HepG2 (cell line): ENCODE measurements around the gene TTC6. TPM values are rescaled to one million over a fixed set of nuclear protein-coding genes. Genes with fewer than 3 reads are reported as not detected.

Source experiments
- ASH2L ChIP-seq: fragments of 300-600, 200-600 bp; sonication (generic); IDR thresholded peaks from 2 replicates; pipeline ENCODE4 v1.7.0; 2017; ENCODE audit warnings: low read depth, mild to moderate bottlenecking, moderate library complexity, mixed read lengths, low read length; ENCODE audit not compliant: insufficient read length
- CCDC6 ChIP-seq: sonication (generic); formaldehyde crosslinking; IDR thresholded peaks from 2 replicates; pipeline ENCODE4 v1.8.1; 2022; ENCODE audit warnings: mild to moderate bottlenecking, missing genetic modification reagents, moderate library complexity
- DNMT3B ChIP-seq: conservative IDR thresholded peaks from 2 replicates; pipeline ENCODE4 v1.6.1; 2016; ENCODE audit warnings: missing biosample characterization, control low read depth
- JDP2 ChIP-seq: sonication (generic); formaldehyde crosslinking; IDR thresholded peaks from 2 replicates; pipeline ENCODE4 v1.8.1; 2022; ENCODE audit warnings: missing genetic modification reagents, borderline replicate concordance
- LCORL ChIP-seq, 2 experiments: fragments of 450-650 bp in 1 of 2; sonication (generic) in 1 of 2; formaldehyde crosslinking in 1 of 2; IDR thresholded peaks; 2 replicates each; pipeline versions ENCODE4 v1.5.0 to v1.6.1; 2017 to 2020; ENCODE audit warnings: antibody characterized with exemption in 1 of 2, missing genetic modification reagents in 1 of 2
- NRL ChIP-seq: sonication (generic); formaldehyde crosslinking; IDR thresholded peaks from 2 replicates; pipeline ENCODE4 v1.5.0; 2020; ENCODE audit warnings: missing genetic modification reagents, mild to moderate bottlenecking, moderate library complexity, borderline replicate concordance
- SALL1 ChIP-seq: sonication (generic); formaldehyde crosslinking; IDR thresholded peaks from 2 replicates; pipeline ENCODE4 v1.8.0; 2022; ENCODE audit warnings: mild to moderate bottlenecking, missing genetic modification reagents
- SKI ChIP-seq: fragments of 450-650 bp; IDR thresholded peaks from one replicate; pipeline ENCODE4 v1.6.1; 2018; ENCODE audit warnings: mild to moderate bottlenecking; ENCODE audit not compliant: partially characterized antibody
- YEATS2 ChIP-seq: sonication (generic); formaldehyde crosslinking; IDR thresholded peaks from 2 replicates; pipeline ENCODE4 v1.4.0; 2020; ENCODE audit warnings: missing genetic modification reagents, borderline replicate concordance
- ZKSCAN8 ChIP-seq: IDR thresholded peaks from 2 replicates; pipeline ENCODE4 v1.6.1; 2016; ENCODE audit warnings: borderline replicate concordance, missing genetic modification reagents, missing compliant biosample characterization
- ZNF317 ChIP-seq: sonication (generic); formaldehyde crosslinking; IDR thresholded peaks from 2 replicates; pipeline ENCODE4 v1.5.0; 2020; ENCODE audit warnings: mild to moderate bottlenecking, missing genetic modification reagents
- ZNF329 ChIP-seq: sonication (generic); formaldehyde crosslinking; IDR thresholded peaks from 2 replicates; pipeline ENCODE4 v1.9.0; 2021; ENCODE audit warnings: low read depth, mild to moderate bottlenecking, missing genetic modification reagents
- ZNF530 ChIP-seq: sonication (generic); formaldehyde crosslinking; IDR thresholded peaks from 2 replicates; pipeline ENCODE4 v1.5.0; 2020; ENCODE audit warnings: low read depth, mild to moderate bottlenecking, missing genetic modification reagents
- ZNF619 ChIP-seq: sonication (generic); formaldehyde crosslinking; IDR thresholded peaks from 2 replicates; pipeline ENCODE4 v1.4.0; 2020; ENCODE audit warnings: mild to moderate bottlenecking, missing genetic modification reagents
- ZNF660 ChIP-seq: sonication (generic); formaldehyde crosslinking; IDR thresholded peaks from 2 replicates; pipeline ENCODE4 v1.5.1; 2020; ENCODE audit warnings: mild to moderate bottlenecking, low read depth, missing genetic modification reagents, borderline replicate concordance
- ZNF687 ChIP-seq: sonication (generic); formaldehyde crosslinking; IDR thresholded peaks from 2 replicates; pipeline ENCODE4 v1.5.1; 2020; ENCODE audit warnings: mild to moderate bottlenecking, missing genetic modification reagents, moderate library complexity
- ZNF740 ChIP-seq: sonication (generic); formaldehyde crosslinking; IDR thresholded peaks from 2 replicates; pipeline ENCODE4 v1.4.0; 2020; ENCODE audit warnings: missing genetic modification reagents
- polyA plus RNA-seq, 8 experiments: library from polyadenylated mRNA; depleted of rRNA in 3 of 8; stranded (reverse) in 7 of 8; unstranded in 1 of 8; fragments of >200 nt; fragmentation: Illumina TruSeq in 4 of 8; extraction: Trizol in 4 of 8; gene quantifications; 2 replicates each; pipeline versions ENCODE4 v1.2.1 to v1.2.3, GENCODE V29; 2011 to 2016; ENCODE audit warnings: low read depth in 4 of 8, missing spikeins in 1 of 8, mixed read lengths in 1 of 8; ENCODE audit not compliant: insufficient read depth in 1 of 8
- total RNA-seq, 5 experiments: library from RNA; depleted of rRNA; stranded (reverse); fragments of >200 nt; fragmentation: Illumina TruSeq; extraction: Trizol; gene quantifications; 2 replicates each; pipeline ENCODE4 v1.2.3, GENCODE V29; 2016; ENCODE audit warnings: low read depth in 1 of 5
- TF ChIP-seq, protein P1 (sequence below): sonication (generic); formaldehyde crosslinking; IDR thresholded peaks from 2 replicates; pipeline ENCODE4 v1.4.0; 2020; ENCODE audit warnings: mild to moderate bottlenecking, missing genetic modification reagents
- TF ChIP-seq, protein P2 (sequence below): sonication (generic); formaldehyde crosslinking; IDR thresholded peaks from 2 replicates; pipeline ENCODE4 v1.4.0; 2020; ENCODE audit warnings: mild to moderate bottlenecking, missing genetic modification reagents

The TTC6 gene
- total and polyA plus RNA-seq, 2 of the 13 experiments (the other 11 are each of a cell fraction or from before 2014, with no cell fraction given): 9.3 to 27.4 TPM

- TF ChIP-seq, protein P1, sequence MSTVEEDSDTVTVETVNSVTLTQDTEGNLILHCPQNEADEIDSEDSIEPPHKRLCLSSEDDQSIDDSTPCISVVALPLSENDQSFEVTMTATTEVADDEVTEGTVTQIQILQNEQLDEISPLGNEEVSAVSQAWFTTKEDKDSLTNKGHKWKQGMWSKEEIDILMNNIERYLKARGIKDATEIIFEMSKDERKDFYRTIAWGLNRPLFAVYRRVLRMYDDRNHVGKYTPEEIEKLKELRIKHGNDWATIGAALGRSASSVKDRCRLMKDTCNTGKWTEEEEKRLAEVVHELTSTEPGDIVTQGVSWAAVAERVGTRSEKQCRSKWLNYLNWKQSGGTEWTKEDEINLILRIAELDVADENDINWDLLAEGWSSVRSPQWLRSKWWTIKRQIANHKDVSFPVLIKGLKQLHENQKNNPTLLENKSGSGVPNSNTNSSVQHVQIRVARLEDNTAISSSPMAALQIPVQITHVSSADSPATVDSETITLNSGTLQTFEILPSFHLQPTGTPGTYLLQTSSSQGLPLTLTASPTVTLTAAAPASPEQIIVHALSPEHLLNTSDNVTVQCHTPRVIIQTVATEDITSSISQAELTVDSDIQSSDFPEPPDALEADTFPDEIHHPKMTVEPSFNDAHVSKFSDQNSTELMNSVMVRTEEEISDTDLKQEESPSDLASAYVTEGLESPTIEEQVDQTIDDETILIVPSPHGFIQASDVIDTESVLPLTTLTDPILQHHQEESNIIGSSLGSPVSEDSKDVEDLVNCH (CRISPR knock-in tag): no peak
- TF ChIP-seq DNMT3B (CRISPR knock-in tag) (peak; percentile 88; the same call in 1 of the 2 replicates), ZNF660 (CRISPR knock-in tag) (no peak; the same call in 1 of the 2 replicates), ZNF740 (CRISPR knock-in tag) (no peak), CCDC6 (CRISPR knock-in tag) (peak; percentile 68), NRL (peak; percentile 91), ZNF619 (CRISPR knock-in tag) (peak; percentile 42; the same call in 1 of the 2 replicates), ZKSCAN8 (CRISPR knock-in tag) (0 out of 2 replicates have a peak, but pooled peaks have one; percentile 60), ZNF687 (CRISPR knock-in tag) (peak; percentile 97), LCORL (IDR thresholded peaks at IDR 0.05) (no peak), LCORL (CRISPR knock-in tag; IDR thresholded peaks at IDR 0.05) (peak; percentile 92), ZNF329 (CRISPR knock-in tag) (no peak; the same call in 1 of the 2 replicates), SKI (peak; percentile 55), ZNF530 (peak; percentile 71; the same call in 1 of the 2 replicates), ASH2L (peak; percentile 100), ZNF317 (CRISPR knock-in tag) (no peak; the same call in 1 of the 2 replicates), YEATS2 (0 out of 2 replicates have a peak, but pooled peaks have one; percentile 26), SALL1 (CRISPR knock-in tag) (peak; percentile 94), JDP2 (CRISPR knock-in tag) (no peak)
- TF ChIP-seq, protein P2, sequence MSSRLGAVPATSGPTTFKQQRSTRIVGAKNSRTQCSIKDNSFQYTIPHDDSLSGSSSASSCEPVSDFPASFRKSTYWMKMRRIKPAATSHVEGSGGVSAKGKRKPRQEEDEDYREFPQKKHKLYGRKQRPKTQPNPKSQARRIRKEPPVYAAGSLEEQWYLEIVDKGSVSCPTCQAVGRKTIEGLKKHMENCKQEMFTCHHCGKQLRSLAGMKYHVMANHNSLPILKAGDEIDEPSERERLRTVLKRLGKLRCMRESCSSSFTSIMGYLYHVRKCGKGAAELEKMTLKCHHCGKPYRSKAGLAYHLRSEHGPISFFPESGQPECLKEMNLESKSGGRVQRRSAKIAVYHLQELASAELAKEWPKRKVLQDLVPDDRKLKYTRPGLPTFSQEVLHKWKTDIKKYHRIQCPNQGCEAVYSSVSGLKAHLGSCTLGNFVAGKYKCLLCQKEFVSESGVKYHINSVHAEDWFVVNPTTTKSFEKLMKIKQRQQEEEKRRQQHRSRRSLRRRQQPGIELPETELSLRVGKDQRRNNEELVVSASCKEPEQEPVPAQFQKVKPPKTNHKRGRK (CRISPR knock-in tag): no peak; the same call in 1 of the 2 replicates
Measured at GRCh38 chr14:37587881-37588666, 7.4 kb upstream of the TTC6 start (continued).
